ENCODE results near the gene SLC22A23. TPM values are rescaled to one million over a fixed set of nuclear protein-coding genes. Genes with fewer than 3 reads are reported as not detected.

SLC22A23 gene
- total RNA-seq, 1 donor from 2014 or later, result 5.7 TPM

- Mint-ChIP-seq H3K27me3 (ENCODE audit: low read depth, unreplicated experiment) (no peaks in the 10 kb centered on the region), H3K36me3 (ENCODE audit: low read depth, unreplicated experiment) (peaks cover 12% of the 10 kb centered on the region), H3K27ac (ENCODE audit: unreplicated experiment) (no peak overlapping the region), H3K9me3 (ENCODE audit: unreplicated experiment) (no peaks in the 10 kb centered on the region), H3K4me1 (ENCODE audit: low read depth, unreplicated experiment) (peaks cover 8% of the 10 kb centered on the region), H3K4me3 (ENCODE audit: unreplicated experiment) (no peak overlapping the region)
- no peak for TF ChIP-seq EZH2 (IDR thresholded peaks at IDR 0.05; ENCODE audit: insufficient read depth, low read length)
- no peak for TF ChIP-seq CTCF (IDR thresholded peaks at IDR 0.05; ENCODE audit: insufficient read depth, low read depth, low read length)
- H3K4me3 ChIP-seq (ENCODE audit: insufficient read depth, low read depth, low read length), result no peak overlapping the region
- H3K27me3 ChIP-seq (ENCODE audit: insufficient read depth, low read length), result no peaks in the 10 kb centered on the region
- no peak for FAIRE-seq
- no peak overlapping the region for H3K27ac ChIP-seq (ENCODE audit: low read depth, low read length)
- peaks cover 23% of the 10 kb centered on the region for H4K20me1 ChIP-seq (ENCODE audit: insufficient read depth, low read length)
- H3K9me3 ChIP-seq (ENCODE audit: insufficient read depth, low read depth, low read length), result no peaks in the 10 kb centered on the region
- H3K79me2 ChIP-seq (ENCODE audit: insufficient read depth, low read length), result no peaks in the 10 kb centered on the region
- H3K4me1 ChIP-seq (ENCODE audit: insufficient read depth, low read length), result peaks cover 9% of the 10 kb centered on the region
- H2AFZ ChIP-seq (ENCODE audit: low read depth, low read length), result no peak overlapping the region
- H3K9ac ChIP-seq (ENCODE audit: low read length), result no peak overlapping the region
- H3K4me2 ChIP-seq (ENCODE audit: low read length), result no peak overlapping the region
- peaks cover 11% of the 10 kb centered on the region for H3K36me3 ChIP-seq (ENCODE audit: insufficient read depth, low read length)
- DNase-seq (ENCODE audit: low read depth), result no peak
Observed at GRCh38 chr6:3276174-3277167, 180.4 kb downstream of the SLC22A23 start.

GRCh38 chr6:3273707-3274521, 182.9 kb downstream of the SLC22A23 start:
- no peak overlapping the region for H2AFZ ChIP-seq (ENCODE audit: low read depth, low read length)
- H3K36me3 ChIP-seq (ENCODE audit: insufficient read depth, low read length), result peaks cover 15% of the 10 kb centered on the region
- FAIRE-seq (no peak), DNase-seq (ENCODE audit: low read depth) (no peak)
- no peak overlapping the region for H3K9ac ChIP-seq (ENCODE audit: low read length)
- H3K4me2 ChIP-seq (ENCODE audit: low read length), result no peak overlapping the region
- Mint-ChIP-seq H3K27ac (ENCODE audit: unreplicated experiment) (peak overlapping the region; percentile 7), H3K36me3 (ENCODE audit: low read depth, unreplicated experiment) (peaks cover 18% of the 10 kb centered on the region), H3K27me3 (ENCODE audit: low read depth, unreplicated experiment) (no peaks in the 10 kb centered on the region), H3K9me3 (ENCODE audit: unreplicated experiment) (no peaks in the 10 kb centered on the region), H3K4me3 (ENCODE audit: unreplicated experiment) (no peak overlapping the region), H3K4me1 (ENCODE audit: low read depth, unreplicated experiment) (peaks cover 2% of the 10 kb centered on the region)
- no peak overlapping the region for H3K27ac ChIP-seq (ENCODE audit: low read depth, low read length)
- H3K4me3 ChIP-seq (ENCODE audit: insufficient read depth, low read depth, low read length), result no peak overlapping the region
- H3K4me1 ChIP-seq (ENCODE audit: insufficient read depth, low read length), result no peaks in the 10 kb centered on the region
- peaks cover 11% of the 10 kb centered on the region for H3K79me2 ChIP-seq (ENCODE audit: insufficient read depth, low read length)
- TF ChIP-seq EZH2 (IDR thresholded peaks at IDR 0.05; ENCODE audit: insufficient read depth, low read length) (no peak), CTCF (IDR thresholded peaks at IDR 0.05; ENCODE audit: insufficient read depth, low read depth, low read length) (no peak)
- no peaks in the 10 kb centered on the region for H3K27me3 ChIP-seq (ENCODE audit: insufficient read depth, low read length)
- peaks cover 37% of the 10 kb centered on the region for H4K20me1 ChIP-seq (ENCODE audit: insufficient read depth, low read length)
- no peaks in the 10 kb centered on the region for H3K9me3 ChIP-seq (ENCODE audit: insufficient read depth, low read depth, low read length)
